Measurements from ENCODE around the gene MAPK1.
"Not testable (repeated sequence)": the region's sequence is repeated elsewhere in the genome, so short reads cannot be mapped to it uniquely, and the experiment has no call there.

Gene MAPK1

GRCh38 chr22:21734540-21735199 lies 132.8 kb downstream of the MAPK1 start:
- H3K27ac ChIP-seq: no peak overlapping the region
- DNase-seq (ENCODE audit: low read depth, low spot score): no peak

- H3K27ac ChIP-seq: no peak overlapping the region
- no peak for DNase-seq (ENCODE audit: low read depth, low spot score)
These were observed 135.9 kb downstream of the MAPK1 start for GRCh38 chr22:21731503-21731902.

GRCh38 chr22:21730535-21731308 lies 136.7 kb downstream of the MAPK1 start:
- DNase-seq (ENCODE audit: low read depth, low spot score): no peak
- H3K27ac ChIP-seq: no peak overlapping the region

GRCh38 chr22:21729184-21729583 lies 138.3 kb downstream of the MAPK1 start:
- not testable (repeated sequence) for DNase-seq (ENCODE audit: low read depth, low spot score); H3K27ac ChIP-seq

GRCh38 chr22:21728270-21728669 lies 139.2 kb downstream of the MAPK1 start:
- DNase-seq (ENCODE audit: low read depth, low spot score): no peak
- no peak overlapping the region for H3K27ac ChIP-seq

GRCh38 chr22:21727768-21728167 lies 139.7 kb downstream of the MAPK1 start:
- no peak overlapping the region for H3K27ac ChIP-seq
- no peak for DNase-seq (ENCODE audit: low read depth, low spot score)

GRCh38 chr22:21727159-21727558 lies 140.3 kb downstream of the MAPK1 start:
- H3K27ac ChIP-seq: no peak overlapping the region
- DNase-seq (ENCODE audit: low read depth, low spot score): no peak

- no peak overlapping the region for H3K27ac ChIP-seq
- DNase-seq (ENCODE audit: low read depth, low spot score): no peak
These were observed 140.8 kb downstream of the MAPK1 start for GRCh38 chr22:21726650-21727049.

- no peak overlapping the region for H3K27ac ChIP-seq
- no peak for DNase-seq (ENCODE audit: low read depth, low spot score)
These were observed 141.3 kb downstream of the MAPK1 start for GRCh38 chr22:21725956-21726649.

- DNase-seq (ENCODE audit: low read depth, low spot score): not testable (repeated sequence)
These were observed 142.9 kb downstream of the MAPK1 start for GRCh38 chr22:21724496-21724895.

GRCh38 chr22:21721195-21721852 lies 146.1 kb downstream of the MAPK1 start:
- DNase-seq (ENCODE audit: low read depth, low spot score); H3K27ac ChIP-seq: not testable (repeated sequence)

More at GRCh38 chr22:21724496-21724895, 142.9 kb downstream of the MAPK1 start:
- not testable (repeated sequence) for H3K27ac ChIP-seq

GRCh38 chr22:21720191-21720859 lies 147.1 kb downstream of the MAPK1 start:
- DNase-seq (ENCODE audit: low read depth, low spot score); H3K27ac ChIP-seq: not testable (repeated sequence)

GRCh38 chr22:21719024-21719423 lies 148.4 kb downstream of the MAPK1 start:
- no peak for DNase-seq (ENCODE audit: low read depth, low spot score)
- H3K27ac ChIP-seq: no peak overlapping the region

- no peak for DNase-seq (ENCODE audit: low read depth, low spot score)
- H3K27ac ChIP-seq: no peak overlapping the region
These were observed 148.9 kb downstream of the MAPK1 start for GRCh38 chr22:21718499-21718898.

GRCh38 chr22:21716395-21717122 lies 150.9 kb downstream of the MAPK1 start:
- DNase-seq (ENCODE audit: low read depth, low spot score); H3K27ac ChIP-seq: not testable (repeated sequence)

GRCh38 chr22:21714786-21715185 lies 152.7 kb downstream of the MAPK1 start:
- H3K27ac ChIP-seq: no peak overlapping the region
- DNase-seq (ENCODE audit: low read depth, low spot score): no peak

- no peak overlapping the region for H3K27ac ChIP-seq
- DNase-seq (ENCODE audit: low read depth, low spot score): no peak
These were observed 153.2 kb downstream of the MAPK1 start for GRCh38 chr22:21714059-21714770.

- no peak for DNase-seq (ENCODE audit: low read depth, low spot score)
- no peak overlapping the region for H3K27ac ChIP-seq
These were observed 153.9 kb downstream of the MAPK1 start for GRCh38 chr22:21713428-21714058.
